ENCODE data around the gene NTN1. TPM values are rescaled to one million over a fixed set of nuclear protein-coding genes. Genes with fewer than 3 reads are reported as not detected.

The NTN1 gene
- total and polyA plus RNA-seq, 2 of the 4 experiments (the other 2 are of a cell fraction): under 0.01 to 0.07 TPM

- Histone ChIP-seq H2BK120ac (ENCODE audit: low read depth, low read length) (no peak overlapping the region), H3K9ac (ENCODE audit: low read depth, low read length) (no peak overlapping the region), H3K4me3 (ENCODE audit: insufficient read depth, low read depth, low read length) (no peak overlapping the region), H3K9me1 (ENCODE audit: insufficient read depth, low read length) (no peaks in the 10 kb centered on the region), H2AK9ac (replicated peaks; ENCODE audit: low read depth, low read length, poor library complexity) (no peak overlapping the region), H2BK20ac (ENCODE audit: low read depth, low read length) (no peak overlapping the region), H3K14ac (replicated peaks; ENCODE audit: low read depth, low read length) (no peak overlapping the region), H3K27me3 (ENCODE audit: control insufficient read depth, insufficient read depth, low read length) (no peaks in the 10 kb centered on the region; the same call in 1 of the 2 replicates), H4K8ac (ENCODE audit: low read depth in 2 of 2, low read length in 2 of 2) (no peak overlapping the region), H3K36me3 (ENCODE audit: control insufficient read depth, insufficient read depth, low read length) (no peaks in the 10 kb centered on the region), H2BK15ac (ENCODE audit: low read depth, low read length) (no peak overlapping the region), H2AFZ (replicated peaks; ENCODE audit: low read length, poor library complexity) (no peak overlapping the region), H2AK5ac (ENCODE audit: low read depth, low read length) (no peak overlapping the region), H3K9me3 (ENCODE audit: control insufficient read depth, insufficient read depth, low read length) (no peaks in the 10 kb centered on the region), H4K20me1 (ENCODE audit: insufficient read depth, low read length) (no peaks in the 10 kb centered on the region), H3K4me1 (ENCODE audit: control insufficient read depth, insufficient read depth, low read length) (no peaks in the 10 kb centered on the region), H4K5ac (ENCODE audit: low read depth, low read length) (no peak overlapping the region), H3K4me2 (ENCODE audit: low read depth, low read length) (no peak overlapping the region), H3K23ac (ENCODE audit: low read depth, low read length) (no peak overlapping the region), H4K91ac (ENCODE audit: insufficient read depth, low read depth, low read length) (no peak overlapping the region), H3K4ac (ENCODE audit: low read depth, low read length) (no peak overlapping the region), H3K79me1 (ENCODE audit: low read depth in 1 of 2, low read length in 2 of 2) (no peaks in the 10 kb centered on the region), H2BK5ac (ENCODE audit: low read depth, low read length, poor library complexity, severe bottlenecking) (no peak overlapping the region), H3K18ac (ENCODE audit: low read depth, low read length) (no peak overlapping the region), H3K27ac (ENCODE audit: insufficient read depth, low read length) (no peak overlapping the region), H3K56ac (ENCODE audit: extremely low read depth, insufficient read depth, low read length) (no peak overlapping the region)
- intact Hi-C loops (cut with micrococcal nuclease): no loop called here
- POLR2A ChIA-PET (ENCODE audit: unreplicated experiment): no interaction called here
- BruUV-seq (replicated peaks): no TSS peak
- CTCF ChIA-PET: no interaction called here
- no peak for TF ChIP-seq ELK1 (IDR thresholded peaks at IDR 0.05; ENCODE audit: borderline replicate concordance, low read depth, low read length)
- TF ChIP-seq POLR2A (IDR thresholded peaks at IDR 0.05; ENCODE audit: low read depth, low read length): no peak
- TF ChIP-seq CHD1 (IDR thresholded peaks at IDR 0.05; ENCODE audit: low read depth, low read length): no peak
- no peak for TF ChIP-seq MXI1 (IDR thresholded peaks at IDR 0.05; ENCODE audit: borderline replicate concordance, low read depth, low read length)
- no peak for TF ChIP-seq SMC3 (IDR thresholded peaks at IDR 0.05; ENCODE audit: low read depth, low read length)
- no peak for TF ChIP-seq MAFK (IDR thresholded peaks at IDR 0.05; ENCODE audit: low read depth, low read length)
- TF ChIP-seq BHLHE40 (IDR thresholded peaks at IDR 0.05; ENCODE audit: low read depth, low read length): no peak
- TF ChIP-seq RCOR1 (IDR thresholded peaks at IDR 0.05; ENCODE audit: insufficient replicate concordance, low read length): no peak
- dilution Hi-C loops (cut with HindIII; ENCODE audit: low sequenced_read_pairs, unreplicated experiment): no loop called here
- in situ Hi-C loops (cut with MboI; ENCODE audit: low sequenced_read_pairs): loop anchor here (10.0 kb wide), 1 partner anchor 60 kb away; no protein-coding TSS in a partner anchor
- 87% methylated on average over 9 of the region's 19 CpGs; no CpG with 5 or more reads in 1 of the 2 experiments for WGBS, 2 experiments (ENCODE audit: extremely low coverage in 2 of 2, insufficient read length in 1 of 2)
- DNase-seq (no peak), ATAC-seq (ENCODE audit: low read depth) (no peak)
Observed at GRCh38 chr17:9144502-9145249, 123.4 kb downstream of the NTN1 start.
